ENCODE measurements around the gene CEMIP2.
"Not testable (repeated sequence)": the region's sequence is repeated elsewhere in the genome, so short reads cannot be mapped to it uniquely, and the experiment has no call there.

CEMIP2 gene

GRCh38 chr9:71681104-71681707 is 87.1 kb downstream of the CEMIP2 start:
- no peak for DNase-seq (ENCODE audit: extremely low read depth in 1 of 2, low read depth in 1 of 2)

- DNase-seq (ENCODE audit: extremely low read depth in 1 of 2, low read depth in 1 of 2) = no peak
Measured at GRCh38 chr9:71680189-71680980, 87.9 kb downstream of the CEMIP2 start.

- no peak for DNase-seq (ENCODE audit: extremely low read depth in 1 of 2, low read depth in 1 of 2)
Measured at GRCh38 chr9:71678999-71679398, 89.3 kb downstream of the CEMIP2 start.

GRCh38 chr9:71677209-71677608 is 91.1 kb downstream of the CEMIP2 start:
- no peak for DNase-seq (ENCODE audit: extremely low read depth in 1 of 2, low read depth in 1 of 2)

GRCh38 chr9:71676460-71676859 is 91.9 kb downstream of the CEMIP2 start:
- DNase-seq (ENCODE audit: extremely low read depth in 1 of 2, low read depth in 1 of 2) = no peak

- no peak for DNase-seq (ENCODE audit: extremely low read depth in 1 of 2, low read depth in 1 of 2)
Measured at GRCh38 chr9:71675857-71676165, 92.5 kb downstream of the CEMIP2 start.

GRCh38 chr9:71675105-71675856 is 93.0 kb downstream of the CEMIP2 start:
- DNase-seq (ENCODE audit: extremely low read depth in 1 of 2, low read depth in 1 of 2) = no peak

GRCh38 chr9:71672573-71672972 is 95.7 kb downstream of the CEMIP2 start:
- DNase-seq (ENCODE audit: extremely low read depth in 1 of 2, low read depth in 1 of 2) = no peak

- DNase-seq (ENCODE audit: extremely low read depth in 1 of 2, low read depth in 1 of 2) = no peak
Measured at GRCh38 chr9:71671289-71671688, 97.0 kb downstream of the CEMIP2 start.

- DNase-seq (ENCODE audit: extremely low read depth in 1 of 2, low read depth in 1 of 2) = no peak
Measured at GRCh38 chr9:71670121-71670520, 98.2 kb downstream of the CEMIP2 start.

GRCh38 chr9:71669284-71669995 is 98.9 kb downstream of the CEMIP2 start:
- DNase-seq (ENCODE audit: extremely low read depth in 1 of 2, low read depth in 1 of 2) = no peak

- DNase-seq (ENCODE audit: extremely low read depth in 1 of 2, low read depth in 1 of 2) = no peak
Measured at GRCh38 chr9:71668717-71669116, 99.6 kb downstream of the CEMIP2 start.

GRCh38 chr9:71665247-71665646 is 103.1 kb downstream of the CEMIP2 start:
- no peak for DNase-seq (ENCODE audit: extremely low read depth in 1 of 2, low read depth in 1 of 2)

- no peak for DNase-seq (ENCODE audit: extremely low read depth in 1 of 2, low read depth in 1 of 2)
Measured at GRCh38 chr9:71664566-71664965, 103.7 kb downstream of the CEMIP2 start.

GRCh38 chr9:71663931-71664459 is 104.3 kb downstream of the CEMIP2 start:
- no peak for DNase-seq (ENCODE audit: extremely low read depth in 1 of 2, low read depth in 1 of 2)

GRCh38 chr9:71663216-71663615 is 105.1 kb downstream of the CEMIP2 start:
- no peak for DNase-seq (ENCODE audit: extremely low read depth in 1 of 2, low read depth in 1 of 2)

- DNase-seq (ENCODE audit: extremely low read depth in 1 of 2, low read depth in 1 of 2) = no peak
Measured at GRCh38 chr9:71662082-71662481, 106.2 kb downstream of the CEMIP2 start.

- not testable (repeated sequence) for DNase-seq (ENCODE audit: extremely low read depth in 1 of 2, low read depth in 1 of 2)
Measured at GRCh38 chr9:71657276-71657675, 111.0 kb downstream of the CEMIP2 start.

GRCh38 chr9:71656496-71656895 is 111.8 kb downstream of the CEMIP2 start:
- no peak for DNase-seq (ENCODE audit: extremely low read depth in 1 of 2, low read depth in 1 of 2)

GRCh38 chr9:71655778-71656177 is 112.5 kb downstream of the CEMIP2 start:
- DNase-seq (ENCODE audit: extremely low read depth in 1 of 2, low read depth in 1 of 2) = no peak

- no peak for DNase-seq (ENCODE audit: extremely low read depth in 1 of 2, low read depth in 1 of 2)
Measured at GRCh38 chr9:71655141-71655540, 113.2 kb downstream of the CEMIP2 start.

All from stimulated activated CD8-positive, alpha-beta memory T cell treated with anti-CD3 and anti-CD28 coated beads, Interleukin-7, amount 100 ng/mL, for 48 hours (primary cell).